Lung (tissue), 12 donors: Measurements from ENCODE around the gene INO80D. TPM values are rescaled to one million over a fixed set of nuclear protein-coding genes. Genes with fewer than 3 reads are reported as not detected.

Source experiments
- ATAC-seq: fragments of 200-7000 bp; cut with Tn5 transposase; one replicate; pipeline ENCODE4 v1.9.1; 2020; ENCODE audit warnings: moderate number of reproducible peaks; ENCODE audit not compliant: insufficient read depth, low FRiP score
- DNase-seq, 3 donors: peaks; one replicate each; pipeline ENCODE4 v3.0.0-alpha.2; 2013 to 2017
- H3K27ac ChIP-seq, 2 donors: one replicate each; pipeline ENCODE4 v1.5.1; 2013; ENCODE audit warnings: mild to moderate bottlenecking in 2 of 2, moderate library complexity in 2 of 2, control low read depth in 1 of 2, inconsistent platforms in 1 of 2, low read depth in 1 of 2, low read length in 1 of 2
- H3K27me3 ChIP-seq, 3 donors: one replicate each; pipeline ENCODE4 v1.5.1; 2013; ENCODE audit warnings: low read length in 2 of 3; ENCODE audit not compliant: control insufficient read depth in 3 of 3, insufficient read depth in 3 of 3
- H3K36me3 ChIP-seq, 4 donors: one replicate each; pipeline ENCODE4 v1.5.1; 2013; ENCODE audit warnings: low read length in 4 of 4, mild to moderate bottlenecking in 1 of 4, moderate library complexity in 1 of 4; ENCODE audit not compliant: control insufficient read depth in 4 of 4, insufficient read depth in 4 of 4
- H3K4me1 ChIP-seq, 5 donors: one replicate each; pipeline ENCODE4 v1.5.1; 2013; ENCODE audit warnings: low read length in 5 of 5, mild to moderate bottlenecking in 2 of 5, moderate library complexity in 1 of 5; ENCODE audit not compliant: control insufficient read depth in 5 of 5, insufficient read depth in 5 of 5
- H3K4me3 ChIP-seq: one replicate; pipeline ENCODE4 v1.5.1; 2013; ENCODE audit warnings: mild to moderate bottlenecking, control low read depth, moderate library complexity
- H3K9ac ChIP-seq, 2 donors: one replicate each; pipeline ENCODE4 v1.5.1; 2013; ENCODE audit warnings: low read length in 2 of 2, control low read depth in 1 of 2; ENCODE audit not compliant: insufficient read depth in 1 of 2
- H3K9me3 ChIP-seq, 4 donors: one replicate each; pipeline ENCODE4 v1.5.1; 2013; ENCODE audit warnings: low read length in 3 of 4, mild to moderate bottlenecking in 1 of 4, moderate library complexity in 1 of 4; ENCODE audit not compliant: control insufficient read depth in 4 of 4, insufficient read depth in 3 of 4
- CTCF ChIP-seq: IDR thresholded peaks from 2 replicates; pipeline ENCODE4 v1.5.1; 2012; ENCODE audit warnings: mild to moderate bottlenecking; ENCODE audit errors: control extremely low read depth, extremely low read depth
- WGBS, 2 donors: extraction: QIAGEN DNeasy Blood & Tissue Kit; methylation state at CpG; one replicate each; pipeline ENCODE4 v1.1.7; 2013; 5-methylcytosine and 5-hydroxymethylcytosine counted together
- polyA plus RNA-seq, 2 donors: library from polyadenylated mRNA; stranded (reverse); fragments of 200-250 nt; gene quantifications; one replicate each; pipeline ENCODE4 v1.2.1, GENCODE V29; 2013
- total RNA-seq, 2 donors: library from RNA; depleted of rRNA in 1 of 2; stranded (reverse); fragments of >200 nt in 1 of 2; gene quantifications; one replicate each; pipeline ENCODE4 v1.2.1, GENCODE V29; 2014 to 2021
- donor health status: control.
- donor health status: control.
- donor health status: Bipolar disorder and iron deficiency.
- donor health status: healthy.
- donor health status: DM: yes; HTN: yes; CAD: no.

INO80D gene
- total and polyA plus RNA-seq, 4 donors: 1.9 to 33.5 (median 13.7) TPM

- no peak for TF ChIP-seq CTCF
- 63 to 64% methylated on average over 3 of the region's 3 CpGs for WGBS, 2 donors
- no peak for ATAC-seq
- no peaks in the 10 kb centered on the region for H3K9me3 ChIP-seq
- H3K36me3 ChIP-seq: peaks cover 11 to 20% (median 17%) of the 10 kb centered on the region in 4 donors
- DNase-seq: no peak
- peaks cover 0 to 9% (median 0%) of the 10 kb centered on the region in 5 donors for H3K4me1 ChIP-seq
- no peak overlapping the region for H3K4me3 ChIP-seq
- H3K27ac ChIP-seq: no peak overlapping the region
- H3K9ac ChIP-seq: no peak overlapping the region
- no peaks in the 10 kb centered on the region for H3K27me3 ChIP-seq
Measured at GRCh38 chr2:206054952-206055351, 31.0 kb downstream of the INO80D start.

DNA sequence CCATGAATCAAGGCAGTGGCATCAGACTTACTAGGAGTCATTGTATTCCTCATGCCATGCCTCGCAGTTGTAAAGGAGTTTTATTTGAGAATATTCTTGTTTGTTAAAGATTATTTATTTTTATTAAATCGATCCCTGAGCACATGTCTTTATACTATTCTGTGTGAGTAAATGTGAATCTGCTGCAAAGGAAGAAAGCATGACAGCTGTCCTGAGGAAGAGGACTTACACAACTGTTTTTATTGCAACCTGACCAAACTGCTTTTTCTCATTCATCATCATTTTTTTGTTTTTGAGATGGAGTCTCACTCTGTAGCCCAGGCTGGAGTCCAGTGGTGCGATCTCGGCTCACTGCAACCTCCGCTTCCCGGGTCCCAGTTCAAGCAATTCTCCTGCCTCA is 34.1 kb downstream of the INO80D start:
- WGBS, 2 donors: 81 to 90% methylated on average over 6 of the region's 6 CpGs

DNA sequence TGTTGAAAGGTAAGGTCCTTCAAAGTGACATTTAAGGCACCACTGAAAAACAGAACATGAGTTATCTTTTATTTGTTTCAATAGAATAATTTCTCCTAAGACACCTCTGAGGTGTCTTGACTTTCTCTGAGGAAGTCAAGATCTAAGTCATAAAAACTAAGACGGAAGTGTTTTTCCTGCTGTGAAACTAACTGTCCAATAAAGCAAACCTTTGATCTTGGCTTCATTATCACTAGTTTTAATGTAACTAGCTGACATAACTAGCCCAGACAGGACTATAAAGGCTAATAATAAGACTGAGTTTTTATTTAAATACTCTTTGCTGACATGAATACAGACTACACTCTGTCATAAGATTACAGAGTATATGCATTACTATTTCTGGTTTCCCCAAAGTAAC is 36.6 kb downstream of the INO80D start:
- H3K9me3 ChIP-seq: no peaks in the 10 kb centered on the region
- no peaks in the 10 kb centered on the region for H3K27me3 ChIP-seq
- no peak for TF ChIP-seq CTCF
- no peak overlapping the region for H3K27ac ChIP-seq
- no peak for ATAC-seq
- no peaks in the 10 kb centered on the region for H3K4me1 ChIP-seq
- no peak overlapping the region for H3K4me3 ChIP-seq
- no peak overlapping the region for H3K9ac ChIP-seq
- 44 to 76% methylated on average over 1 of the region's 1 CpG for WGBS, 2 donors
- no peak for DNase-seq
- H3K36me3 ChIP-seq: peaks cover 4 to 12% (median 6%) of the 10 kb centered on the region in 4 donors

More for the DNA sequence above, 34.1 kb downstream of the INO80D start:
- H3K27ac ChIP-seq: no peak overlapping the region
- peaks cover 11 to 18% (median 14%) of the 10 kb centered on the region in 4 donors for H3K36me3 ChIP-seq
- no peaks in the 10 kb centered on the region for H3K9me3 ChIP-seq
- TF ChIP-seq CTCF: no peak
- ATAC-seq: no peak
- H3K4me3 ChIP-seq: no peak overlapping the region
- no peaks in the 10 kb centered on the region for H3K27me3 ChIP-seq
- no peak for DNase-seq
- no peak overlapping the region for H3K9ac ChIP-seq
- H3K4me1 ChIP-seq: peaks cover 0 to 9% (median 0%) of the 10 kb centered on the region in 5 donors

DNA sequence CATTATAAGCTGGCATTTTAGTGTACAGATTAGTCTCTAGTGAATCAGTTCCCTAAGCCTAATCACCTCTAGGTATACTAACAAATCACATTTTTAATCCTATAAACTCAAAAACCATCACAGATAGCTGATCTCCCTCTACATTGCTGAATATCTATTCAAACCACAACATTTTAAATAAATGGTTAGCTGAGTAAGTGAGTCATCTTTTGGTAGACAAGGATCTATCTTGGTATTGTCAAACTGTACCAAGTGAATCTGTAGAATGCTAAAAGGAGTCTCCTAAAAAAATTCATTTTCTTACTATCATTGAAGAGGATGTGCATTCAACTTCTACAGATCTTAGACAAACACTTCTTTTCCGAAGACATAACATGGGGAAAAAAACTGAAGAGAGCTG is 40.7 kb downstream of the INO80D start:
- no peak overlapping the region for H3K9ac ChIP-seq
- H3K9me3 ChIP-seq: no peaks in the 10 kb centered on the region
- H3K27me3 ChIP-seq: no peaks in the 10 kb centered on the region
- no peak for TF ChIP-seq CTCF
- DNase-seq (no peak), ATAC-seq (no peak)
- H3K36me3 ChIP-seq: peaks cover 9 to 15% (median 10%) of the 10 kb centered on the region in 4 donors
- 87 to 94% methylated on average over 1 of the region's 1 CpG for WGBS, 2 donors
- no peak overlapping the region for H3K4me3 ChIP-seq
- H3K4me1 ChIP-seq: peaks cover 0 to 2% (median 0%) of the 10 kb centered on the region in 5 donors
- no peak overlapping the region for H3K27ac ChIP-seq
